HG03280 (cell line): ENCODE results near the gene RNF144A.
"Not testable (repeated sequence)": the region's sequence is repeated elsewhere in the genome, so short reads cannot be mapped to it uniquely, and the experiment has no call there.

Experiments
- ATAC-seq: cut with Tn5 transposase; IDR thresholded peaks from one replicate; pipeline ENCODE4 v1.9.1; 2021; ENCODE audit warnings: mild to moderate bottlenecking, moderate library complexity; ENCODE audit not compliant: unreplicated experiment

RNF144A gene

DNA sequence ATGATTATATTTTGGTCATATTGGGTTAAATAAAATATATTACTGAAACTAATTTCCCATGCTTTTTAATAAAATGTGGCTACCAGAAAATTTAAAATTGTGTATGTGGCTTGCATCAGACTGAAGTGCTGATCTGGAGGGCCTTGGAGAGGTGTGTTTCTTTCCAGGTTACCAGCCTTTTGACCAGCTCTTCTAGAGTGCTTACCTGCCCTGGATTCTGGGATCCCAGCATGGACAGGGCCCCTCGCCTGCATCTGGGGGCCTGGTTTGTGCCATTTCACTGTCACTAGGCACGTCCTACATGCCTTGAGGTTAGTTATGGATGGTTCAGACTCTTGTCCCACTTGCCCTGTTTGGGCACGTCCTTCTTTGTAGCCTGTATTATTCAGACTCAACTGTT lies 10.5 kb downstream of the RNF144A start:
- no peak for ATAC-seq

DNA sequence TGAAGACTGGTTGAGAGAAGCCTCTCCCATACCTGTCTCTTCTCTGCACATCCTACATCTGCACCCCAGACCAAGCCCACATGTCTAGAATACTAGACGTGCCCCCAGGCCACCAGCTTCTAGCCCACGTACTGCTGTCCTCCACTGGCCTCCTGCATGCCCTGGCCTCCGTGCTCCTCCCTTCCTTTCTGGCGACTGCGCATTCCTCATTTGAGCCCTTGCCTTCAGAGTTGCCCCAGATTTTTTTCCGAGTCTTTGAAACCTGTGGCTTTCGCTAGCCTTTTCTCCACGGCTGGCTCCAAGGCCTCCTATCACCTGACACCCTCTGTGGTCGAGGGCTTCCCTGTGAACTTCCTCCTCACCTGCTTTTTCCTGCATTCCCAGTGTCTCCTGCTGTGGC lies 11.2 kb downstream of the RNF144A start:
- no peak for ATAC-seq

- no peak for ATAC-seq
Measured at GRCh38 chr2:6929196-6929819, 12.1 kb downstream of the RNF144A start.

- no peak for ATAC-seq
Measured at GRCh38 chr2:6930923-6931647, 13.9 kb downstream of the RNF144A start.

DNA sequence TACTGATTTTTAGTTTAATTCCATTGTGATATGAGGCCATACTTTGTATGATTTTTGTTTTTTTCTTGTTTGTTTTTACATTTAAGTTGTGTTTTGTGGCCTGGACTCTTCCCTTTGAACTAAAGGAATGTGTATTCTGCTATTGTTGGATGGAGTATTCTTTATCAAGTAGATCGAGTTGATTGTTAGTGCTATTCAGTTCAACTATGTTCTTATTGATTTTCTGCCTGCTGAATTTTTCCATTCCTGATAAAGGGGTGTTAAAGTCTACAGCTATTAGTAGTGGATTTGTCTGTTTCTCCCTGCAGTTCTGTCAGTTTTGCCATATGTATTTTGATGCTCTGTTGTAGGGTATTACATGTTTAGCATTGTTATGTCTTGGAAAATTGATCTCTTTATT lies 14.5 kb downstream of the RNF144A start:
- ATAC-seq, result no peak

- no peak for ATAC-seq
Measured at GRCh38 chr2:6932206-6932605, 15.0 kb downstream of the RNF144A start.

DNA sequence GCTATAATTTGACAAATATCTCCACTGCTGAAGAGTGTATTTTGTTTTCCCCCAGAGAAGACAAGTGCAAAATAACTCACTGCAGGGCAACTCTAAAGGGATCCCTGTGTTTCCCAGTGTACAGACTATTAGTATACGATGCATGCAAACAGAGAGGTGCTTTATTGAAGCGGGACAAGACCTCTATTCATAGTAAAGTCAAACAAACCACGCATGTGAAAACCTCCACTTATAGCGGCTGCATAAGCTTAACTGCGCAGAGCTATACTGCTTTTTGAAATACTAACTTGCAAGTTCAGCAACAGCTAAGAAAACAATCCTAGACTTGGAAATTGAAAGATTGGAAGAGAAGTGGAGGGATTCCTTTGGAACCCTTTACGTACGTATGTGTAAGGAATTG lies 15.6 kb downstream of the RNF144A start:
- ATAC-seq, result no peak

GRCh38 chr2:6933911-6934310 lies 16.7 kb downstream of the RNF144A start:
- no peak for ATAC-seq

DNA sequence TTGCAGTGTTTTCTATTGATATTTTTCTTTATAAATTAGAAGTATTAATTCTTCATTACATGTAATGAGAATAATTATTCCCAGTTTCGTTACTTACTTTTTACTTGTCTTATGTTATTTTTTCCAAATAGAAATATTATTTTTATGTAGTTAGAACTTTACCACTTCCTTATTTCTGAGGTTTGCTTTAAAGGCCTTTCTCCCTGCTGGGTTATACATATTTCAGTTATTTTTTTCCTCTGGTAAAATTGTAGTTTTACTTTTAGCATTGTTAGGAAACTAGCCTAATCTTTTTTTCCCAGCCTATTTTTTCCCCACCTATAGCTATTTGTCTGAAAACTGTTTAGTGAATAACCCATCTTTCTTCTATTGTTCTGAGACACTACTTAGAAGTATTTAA lies 17.1 kb downstream of the RNF144A start:
- no peak for ATAC-seq

DNA sequence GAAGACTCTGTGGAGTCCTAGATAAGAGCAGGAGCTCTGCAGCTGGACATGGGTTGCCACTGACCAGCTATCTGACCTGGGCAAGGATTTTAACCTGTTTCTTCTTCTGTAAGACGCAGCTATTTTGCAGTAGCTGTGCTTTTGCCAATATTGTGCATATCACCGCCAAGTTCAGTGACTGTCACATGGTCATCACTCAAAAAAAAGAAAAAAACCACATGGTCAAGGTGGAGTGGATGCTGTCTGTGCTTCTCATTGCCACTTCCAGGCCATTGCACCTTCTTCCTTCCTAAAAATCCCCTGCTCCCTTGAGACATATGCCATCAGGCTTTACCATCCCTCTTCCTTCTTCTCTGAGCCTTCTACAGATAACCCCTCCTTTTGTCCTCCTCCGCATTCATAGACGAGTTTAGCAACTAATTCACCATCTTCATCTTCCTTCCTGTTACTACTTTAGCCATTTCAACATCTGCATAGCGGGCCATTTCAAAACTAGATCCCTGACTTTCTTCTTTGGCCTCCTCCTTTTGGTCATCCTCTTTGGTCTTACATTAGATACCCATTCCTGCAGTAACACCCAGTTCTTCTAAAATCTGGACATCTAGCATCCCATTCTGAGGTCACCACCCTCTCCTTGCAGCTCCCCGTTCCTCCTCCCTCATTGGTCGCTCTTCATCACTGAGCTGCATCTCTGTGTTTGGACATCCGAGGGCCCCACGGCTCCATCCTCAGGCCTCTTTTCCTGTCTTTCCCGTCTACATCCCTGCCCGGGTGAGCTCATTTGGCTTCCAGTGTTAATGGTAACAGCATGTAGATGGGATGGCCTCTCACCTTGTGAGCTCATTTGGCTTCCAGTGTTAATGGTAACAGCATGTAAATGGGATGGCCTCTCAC lies 17.8 kb downstream of the RNF144A start:
- no peak for ATAC-seq

DNA sequence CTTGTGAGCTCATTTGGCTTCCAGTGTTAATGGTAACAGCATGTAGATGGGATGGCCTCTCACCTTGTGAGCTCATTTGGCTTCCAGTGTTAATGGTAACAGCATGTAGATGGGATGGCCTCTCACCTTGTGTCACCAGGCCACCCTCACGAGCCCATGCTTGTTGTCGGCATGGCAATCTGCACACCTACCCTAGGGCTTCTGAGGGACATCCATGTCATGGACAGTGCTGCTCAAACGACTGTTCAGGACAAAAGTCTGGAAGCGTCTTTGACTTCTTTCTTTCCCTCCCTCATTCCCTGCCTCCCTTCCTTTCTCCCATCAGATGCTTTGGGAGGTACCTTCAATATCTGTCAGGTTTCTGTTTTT lies 18.4 kb downstream of the RNF144A start:
- not testable (repeated sequence) for ATAC-seq

DNA sequence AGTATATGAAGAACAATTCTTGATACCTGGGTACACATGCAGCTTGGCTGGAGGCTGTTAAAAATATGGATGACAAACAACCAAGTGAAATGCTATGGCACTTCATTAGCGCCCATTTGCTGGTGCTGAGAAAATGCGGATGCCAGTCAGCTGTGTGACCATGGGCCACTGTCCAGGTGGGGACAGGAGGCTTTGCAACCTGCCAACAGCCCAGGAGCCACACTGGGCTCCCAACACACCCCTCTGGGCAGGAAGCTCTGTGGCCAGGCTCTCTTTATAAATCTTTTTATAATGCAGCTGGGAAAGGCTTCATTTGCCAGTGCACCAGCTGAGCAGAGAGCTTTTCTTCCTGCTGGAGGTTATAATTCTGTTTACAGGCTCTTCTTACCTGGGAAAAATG lies 19.9 kb downstream of the RNF144A start:
- no peak for ATAC-seq

DNA sequence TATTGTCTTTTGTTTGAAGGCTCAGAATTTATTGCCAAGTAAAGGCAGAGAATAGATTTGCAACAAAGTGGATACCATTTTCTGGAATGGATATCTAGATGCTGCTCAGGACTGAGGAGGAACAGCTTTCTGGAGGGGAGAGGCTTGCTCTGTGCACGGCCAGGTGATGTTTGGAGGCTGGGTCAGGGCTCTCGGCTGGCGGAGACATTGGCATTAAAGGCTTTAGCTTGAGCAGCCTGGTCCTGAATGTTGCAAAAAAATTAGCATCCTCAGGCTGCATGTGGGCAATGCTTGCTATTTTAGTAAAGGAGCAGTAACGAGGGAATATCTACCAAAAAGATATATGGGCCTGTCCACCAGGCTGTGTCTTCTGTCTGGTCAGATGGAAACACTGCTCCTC lies 20.4 kb downstream of the RNF144A start:
- no peak for ATAC-seq

DNA sequence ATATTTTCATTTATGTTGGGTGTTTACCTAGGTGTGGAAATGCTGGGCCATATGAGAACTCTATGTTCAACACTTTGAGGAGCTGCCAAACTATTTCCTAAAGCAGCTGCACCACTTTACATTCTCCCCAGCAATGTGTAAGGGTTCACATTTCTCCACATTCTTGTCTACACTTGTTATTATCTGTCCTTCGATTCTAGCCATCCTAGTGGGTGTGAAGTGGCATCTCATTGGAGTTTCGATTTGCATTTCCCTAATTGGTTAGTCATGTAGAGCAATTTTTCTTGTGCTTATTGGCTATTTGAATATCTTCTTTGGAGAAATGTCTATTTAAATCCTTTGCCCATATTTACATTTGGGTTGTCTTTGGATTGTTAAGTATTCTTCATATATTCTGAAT lies 21.9 kb downstream of the RNF144A start:
- ATAC-seq, result no peak

- no peak for ATAC-seq
Measured at GRCh38 chr2:6940820-6941219, 23.6 kb downstream of the RNF144A start.

- no peak for ATAC-seq
Measured at GRCh38 chr2:6941299-6942046, 24.3 kb downstream of the RNF144A start.

DNA sequence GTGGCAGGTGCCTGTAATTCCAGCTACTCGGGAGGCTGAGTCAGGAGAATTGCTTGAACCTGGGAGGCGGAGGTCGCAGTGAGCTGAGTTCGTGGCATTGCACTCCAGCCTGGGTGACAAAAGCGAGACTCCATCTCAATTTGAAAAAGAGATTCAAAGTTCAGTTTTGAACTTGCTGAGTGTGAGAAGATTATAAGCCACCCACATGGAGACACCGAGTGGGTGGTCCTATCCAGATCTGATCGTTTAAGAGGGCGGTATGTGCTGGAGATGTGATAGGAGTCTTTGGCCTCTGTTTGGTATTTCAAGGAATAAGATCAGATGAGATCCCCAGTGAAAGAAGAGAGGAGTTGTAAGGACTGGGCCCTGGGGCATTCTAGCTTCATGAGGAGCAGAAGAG lies 25.6 kb downstream of the RNF144A start:
- no peak for ATAC-seq

GRCh38 chr2:6943523-6943922 lies 26.3 kb downstream of the RNF144A start:
- no peak for ATAC-seq

- no peak for ATAC-seq
Measured at GRCh38 chr2:6943971-6944370, 26.8 kb downstream of the RNF144A start.

DNA sequence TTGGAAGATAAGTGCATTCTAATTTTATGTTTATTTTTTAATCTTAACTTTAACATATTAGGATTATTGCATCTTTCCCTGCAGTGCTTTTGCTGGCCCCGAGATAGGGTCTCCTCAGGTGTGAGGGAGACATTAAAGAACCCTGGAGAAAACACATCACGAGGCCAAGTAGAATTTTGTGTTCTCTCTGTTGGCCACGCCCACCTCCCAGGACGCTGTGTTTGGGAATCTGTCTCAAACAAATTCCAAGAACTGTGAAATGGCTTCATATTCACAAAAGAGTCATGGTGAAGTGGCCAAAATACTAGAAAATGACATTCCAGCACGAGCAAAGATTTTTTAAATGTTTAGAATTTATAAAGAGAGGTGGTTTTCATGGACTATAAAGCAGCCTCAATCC lies 27.3 kb downstream of the RNF144A start:
- no peak for ATAC-seq
